ENCODE data around the gene SLC1A1. TPM values are rescaled to one million over a fixed set of nuclear protein-coding genes. Genes with fewer than 3 reads are reported as not detected.

SLC1A1 gene
- total and polyA plus RNA-seq, 2 of the 13 experiments (the other 11 are each of a cell fraction or from before 2014, with no cell fraction given): not detected

GRCh38 chr9:4590430-4591122 is 100.3 kb downstream of the SLC1A1 start:
- DNase-seq (ENCODE audit: low spot score): no peak
- ATAC-seq: no peak
- no peaks in the 10 kb centered on the region for H3K27me3 ChIP-seq (ENCODE audit: control insufficient read depth in 1 of 2, insufficient read depth in 2 of 2, low read length in 2 of 2)
- no peaks in the 10 kb centered on the region for H3K79me2 ChIP-seq (ENCODE audit: insufficient read depth, low read length)
- no peaks in the 10 kb centered on the region for H3K4me1 ChIP-seq (ENCODE audit: insufficient read depth, low read length)
- intact Hi-C loops (cut with micrococcal nuclease; ENCODE audit: unreplicated experiment) (no loop called here), in situ Hi-C loops (cut with HindIII; ENCODE audit: extremely low pct_ligation_motif_present, low pct_unique_long_range_greater_than_20kb) (no loop called here)
- no peak overlapping the region for H3K4me3 ChIP-seq (replicated peaks in 1 of 3; ENCODE audit: insufficient read depth in 1 of 3, low read depth in 2 of 3, low read length in 3 of 3)
- no peaks in the 10 kb centered on the region for H3K36me3 ChIP-seq (replicated peaks in 1 of 2; ENCODE audit: control insufficient read depth in 1 of 2, insufficient read depth in 2 of 2, low read length in 2 of 2)
- no TSS peak for BruUV-seq (replicated peaks)
- H3K27ac ChIP-seq (ENCODE audit: extremely low read length, insufficient read depth, low read length): no peak overlapping the region
- H3K9me3 ChIP-seq (ENCODE audit: low read length): no peaks in the 10 kb centered on the region
- H2AFZ ChIP-seq (ENCODE audit: low read length): no peak overlapping the region
- H4K20me1 ChIP-seq (ENCODE audit: insufficient read depth, low read length): no peaks in the 10 kb centered on the region
- ChIA-PET POLR2A (interaction anchor here (0.6 kb wide), 1 partner anchor 57 kb away, joined by 3 read pairs; no protein-coding TSS in a partner anchor), CTCF (ENCODE audit: low intra/inter-chr PET ratio, low total read pairs) (no interaction called here)
- FAIRE-seq: no peak
- H3K9ac ChIP-seq (ENCODE audit: insufficient read depth, low read depth, low read length): no peak overlapping the region
- no peak overlapping the region for H3K4me2 ChIP-seq (ENCODE audit: low read depth, low read length)
- 67% methylated on average over 8 of the region's 8 CpGs for WGBS (ENCODE audit: low lambda C conversion rate)
- TF ChIP-seq KDM3A (CRISPR knock-in tag; IDR thresholded peaks at IDR 0.05; ENCODE audit: low read depth) (no peak), ZNF318 (CRISPR knock-in tag; IDR thresholded peaks at IDR 0.05) (no peak), TOE1 (CRISPR knock-in tag; IDR thresholded peaks at IDR 0.05) (no peak), NFKB2 (CRISPR knock-in tag; IDR thresholded peaks at IDR 0.05; ENCODE audit: borderline replicate concordance) (no peak), HOXA9 (CRISPR knock-in tag; IDR thresholded peaks at IDR 0.05; ENCODE audit: borderline replicate concordance) (no peak), POGK (CRISPR knock-in tag; conservative IDR thresholded peaks at IDR 0.05) (no peak), ZFAT (CRISPR knock-in tag; conservative IDR thresholded peaks at IDR 0.05) (no peak), REL (CRISPR knock-in tag; conservative IDR thresholded peaks at IDR 0.05) (no peak), EZH2 (conservative IDR thresholded peaks at IDR 0.05; ENCODE audit: low read depth, low read length) (no peak), LCORL (IDR thresholded peaks at IDR 0.05) (no peak), LCORL (CRISPR knock-in tag; IDR thresholded peaks at IDR 0.05) (no peak), HOXA5 (CRISPR knock-in tag; IDR thresholded peaks at IDR 0.05) (no peak), ZNF234 (CRISPR knock-in tag; conservative IDR thresholded peaks at IDR 0.05) (no peak), HNRNPK (IDR thresholded peaks at IDR 0.05; ENCODE audit: low read depth, low read length, poor library complexity, severe bottlenecking) (no peak), NFE2 (CRISPR knock-in tag; IDR thresholded peaks at IDR 0.05) (no peak)
